Measurements from ENCODE around the gene LAMB4.

DNA sequence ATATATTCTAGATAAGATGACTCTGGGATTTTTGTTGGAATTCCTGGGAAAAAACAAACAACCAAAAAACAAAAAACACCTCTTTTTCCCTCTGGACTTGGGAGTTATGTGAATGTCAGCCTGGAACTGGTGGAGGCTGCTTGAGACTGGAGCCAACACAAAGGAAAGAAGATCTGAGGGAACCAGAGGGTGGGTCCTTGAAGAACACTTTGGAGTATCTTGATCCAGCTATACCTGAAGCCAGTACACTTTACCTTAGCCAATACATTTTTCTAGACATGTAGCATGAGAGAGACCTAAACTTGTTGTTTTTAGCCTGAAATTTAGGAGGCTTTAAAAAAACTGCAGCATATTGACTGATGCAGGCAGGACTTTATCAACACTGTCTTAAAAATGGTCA lies 121.3 kb downstream of the LAMB4 start:
- TF ChIP-seq, protein P1, sequence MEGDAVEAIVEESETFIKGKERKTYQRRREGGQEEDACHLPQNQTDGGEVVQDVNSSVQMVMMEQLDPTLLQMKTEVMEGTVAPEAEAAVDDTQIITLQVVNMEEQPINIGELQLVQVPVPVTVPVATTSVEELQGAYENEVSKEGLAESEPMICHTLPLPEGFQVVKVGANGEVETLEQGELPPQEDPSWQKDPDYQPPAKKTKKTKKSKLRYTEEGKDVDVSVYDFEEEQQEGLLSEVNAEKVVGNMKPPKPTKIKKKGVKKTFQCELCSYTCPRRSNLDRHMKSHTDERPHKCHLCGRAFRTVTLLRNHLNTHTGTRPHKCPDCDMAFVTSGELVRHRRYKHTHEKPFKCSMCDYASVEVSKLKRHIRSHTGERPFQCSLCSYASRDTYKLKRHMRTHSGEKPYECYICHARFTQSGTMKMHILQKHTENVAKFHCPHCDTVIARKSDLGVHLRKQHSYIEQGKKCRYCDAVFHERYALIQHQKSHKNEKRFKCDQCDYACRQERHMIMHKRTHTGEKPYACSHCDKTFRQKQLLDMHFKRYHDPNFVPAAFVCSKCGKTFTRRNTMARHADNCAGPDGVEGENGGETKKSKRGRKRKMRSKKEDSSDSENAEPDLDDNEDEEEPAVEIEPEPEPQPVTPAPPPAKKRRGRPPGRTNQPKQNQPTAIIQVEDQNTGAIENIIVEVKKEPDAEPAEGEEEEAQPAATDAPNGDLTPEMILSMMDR (IDR thresholded peaks at IDR 0.05): no peak
- no peak for TF ChIP-seq POLR2A (IDR thresholded peaks at IDR 0.05)

All from body of pancreas (tissue), 4 donors.